ENCODE results near the gene KCMF1. TPM values are rescaled to one million over a fixed set of nuclear protein-coding genes. Genes with fewer than 3 reads are reported as not detected.

KCMF1 gene
- total RNA-seq, 1 experiment from 2014 or later = 163 TPM

- H3K9me3 ChIP-seq (ENCODE audit: control insufficient read depth, insufficient read depth, low read depth, low read length) = no peaks in the 10 kb centered on the region
- DNase-seq (ENCODE audit: low read depth, low spot score) = no peak
- peaks cover 11% of the 10 kb centered on the region for H3K4me1 ChIP-seq (ENCODE audit: control insufficient read depth, insufficient read depth, low read length)
- TF ChIP-seq REST (IDR thresholded peaks at IDR 0.05; ENCODE audit: insufficient read depth in 1 of 2, low read depth in 2 of 2, low read length in 1 of 2) (no peak), SIN3A (IDR thresholded peaks at IDR 0.05; ENCODE audit: borderline replicate concordance, insufficient read depth, low read depth, low read length) (no peak), POLR2AphosphoS5 (IDR thresholded peaks at IDR 0.05; ENCODE audit: low read depth, low read length) (no peak), CTCF (IDR thresholded peaks at IDR 0.05) (no peak), TCF7L2 (IDR thresholded peaks at IDR 0.05; ENCODE audit: low read depth, low read length) (no peak)
- intact Hi-C loops (cut with micrococcal nuclease; ENCODE audit: unreplicated experiment) (no loop called here), in situ Hi-C loops (cut with HindIII; ENCODE audit: low pct_unique_long_range_greater_than_20kb, low sequenced_read_pairs) (no loop called here)
- no peaks in the 10 kb centered on the region for H3K27me3 ChIP-seq (ENCODE audit: control insufficient read depth, insufficient read depth, low read length)
- ATAC-seq = 0 out of 2 replicates have a peak, but pooled peaks have one; percentile 26
- no TSS peak for BruUV-seq (replicated peaks)
- ChIA-PET CTCF (interaction anchor here (0.6 kb wide), 1 partner anchor 111 kb away, joined by 4 read pairs; no protein-coding TSS in a partner anchor), POLR2A (no interaction called here)
- H3K36me3 ChIP-seq (ENCODE audit: control insufficient read depth, insufficient read depth, low read length) = no peaks in the 10 kb centered on the region
- no peak overlapping the region for H3K4me3 ChIP-seq (ENCODE audit: low read depth in 2 of 2, low read length in 2 of 2)
- no peak overlapping the region for H3K27ac ChIP-seq (ENCODE audit: low read length)
Measured at GRCh38 chr2:85001595-85001994, 30.6 kb downstream of the KCMF1 start.

- in situ Hi-C loops (cut with HindIII; ENCODE audit: low pct_unique_long_range_greater_than_20kb, low sequenced_read_pairs) = no loop called here
- intact Hi-C loops (cut with micrococcal nuclease; ENCODE audit: unreplicated experiment) = no loop called here
- no peak overlapping the region for H3K27ac ChIP-seq (ENCODE audit: low read length)
- no peak for DNase-seq (ENCODE audit: low read depth, low spot score)
- H3K36me3 ChIP-seq (ENCODE audit: control insufficient read depth, insufficient read depth, low read length) = no peaks in the 10 kb centered on the region
- peaks cover 2% of the 10 kb centered on the region for H3K4me1 ChIP-seq (ENCODE audit: control insufficient read depth, insufficient read depth, low read length)
- ChIA-PET CTCF (interaction anchor here (0.5 kb wide), 1 partner anchor 49 kb away, joined by 6 read pairs; no protein-coding TSS in a partner anchor), POLR2A (interaction anchor here (0.6 to 0.7 kb wide), 3 partner anchors 32 to 224 kb away, joined by 3 to 5 read pairs (median 4); no protein-coding TSS in a partner anchor)
- no peak for ATAC-seq
- no peaks in the 10 kb centered on the region for H3K9me3 ChIP-seq (ENCODE audit: control insufficient read depth, insufficient read depth, low read depth, low read length)
- H3K27me3 ChIP-seq (ENCODE audit: control insufficient read depth, insufficient read depth, low read length) = no peaks in the 10 kb centered on the region
- no peak overlapping the region for H3K4me3 ChIP-seq (ENCODE audit: low read depth in 2 of 2, low read length in 2 of 2)
- TF ChIP-seq POLR2AphosphoS5 (IDR thresholded peaks at IDR 0.05; ENCODE audit: low read depth, low read length) (no peak), TCF7L2 (IDR thresholded peaks at IDR 0.05; ENCODE audit: low read depth, low read length) (no peak), CTCF (IDR thresholded peaks at IDR 0.05) (no peak), SIN3A (IDR thresholded peaks at IDR 0.05; ENCODE audit: borderline replicate concordance, insufficient read depth, low read depth, low read length) (no peak), REST (IDR thresholded peaks at IDR 0.05; ENCODE audit: insufficient read depth in 1 of 2, low read depth in 2 of 2, low read length in 1 of 2) (no peak)
- BruUV-seq (replicated peaks) = no TSS peak
Measured at GRCh38 chr2:85002534-85002933, 31.6 kb downstream of the KCMF1 start.
